Measurements from ENCODE around the gene TBL3.

Gene TBL3

GRCh38 chr16:1980770-1981087 lies 8.9 kb downstream of the TBL3 start:
- no peak for DNase-seq (ENCODE audit: low read depth, low spot score)
- H3K27ac ChIP-seq, result no peak overlapping the region

- H3K27ac ChIP-seq, result no peak within 1 kb of the TSS
- no peak for DNase-seq (ENCODE audit: low read depth, low spot score)
Observed at GRCh38 chr16:1981398-1981836, 9.6 kb downstream of the TBL3 start, which contains the start of gene NOXO1. Gene NOXO1, minus strand, starts transcription at chr16:1981469. Its CDS starts 290 bp downstream, at chr16:1981179.

- H3K27ac ChIP-seq, result no peak overlapping the region
- no peak for DNase-seq (ENCODE audit: low read depth, low spot score)
Observed at GRCh38 chr16:1982013-1982433, 10.2 kb downstream of the TBL3 start.

GRCh38 chr16:1982991-1983543 lies 11.2 kb downstream of the TBL3 start:
- peak overlapping the region; percentile 31 for H3K27ac ChIP-seq
- no peak for DNase-seq (ENCODE audit: low read depth, low spot score)

- H3K27ac ChIP-seq, result peak within 1 kb of the TSS; percentile 31
- peak; percentile 12 for DNase-seq (ENCODE audit: low read depth, low spot score)
Observed at GRCh38 chr16:1983544-1984346, 11.9 kb downstream of the TBL3 start, which contains the start of gene GFER. Gene GFER, plus strand, starts transcription at chr16:1984193. Its CDS starts 26 bp downstream, at chr16:1984219.

GRCh38 chr16:1984347-1985225 lies 12.7 kb downstream of the TBL3 start:
- DNase-seq (ENCODE audit: low read depth, low spot score), result no peak
- peak overlapping the region; percentile 31 for H3K27ac ChIP-seq

- no peak for DNase-seq (ENCODE audit: low read depth, low spot score)
- no peak overlapping the region for H3K27ac ChIP-seq
Observed at GRCh38 chr16:1985466-1986150, 13.8 kb downstream of the TBL3 start.

GRCh38 chr16:1987198-1987597 lies 15.3 kb downstream of the TBL3 start:
- no peak for DNase-seq (ENCODE audit: low read depth, low spot score)
- H3K27ac ChIP-seq, result no peak overlapping the region

GRCh38 chr16:1989209-1990100 lies 17.6 kb downstream of the TBL3 start, which contains the start of gene SYNGR3:
Gene SYNGR3, plus strand, starts transcription at chr16:1989970. Its CDS starts 133 bp downstream, at chr16:1990103.
- DNase-seq (ENCODE audit: low read depth, low spot score), result no peak
- H3K27ac ChIP-seq, result no peak within 1 kb of the TSS

GRCh38 chr16:1990101-1990350 lies 18.2 kb downstream of the TBL3 start:
- no peak overlapping the region for H3K27ac ChIP-seq
- no peak for DNase-seq (ENCODE audit: low read depth, low spot score)

GRCh38 chr16:1990351-1991134 lies 18.7 kb downstream of the TBL3 start:
- no peak for DNase-seq (ENCODE audit: low read depth, low spot score)
- H3K27ac ChIP-seq, result no peak overlapping the region

- DNase-seq (ENCODE audit: low read depth, low spot score), result no peak
- H3K27ac ChIP-seq, result no peak overlapping the region
Observed at GRCh38 chr16:1991135-1991551, 19.3 kb downstream of the TBL3 start.

- no peak for DNase-seq (ENCODE audit: low read depth, low spot score)
- no peak overlapping the region for H3K27ac ChIP-seq
Observed at GRCh38 chr16:1991588-1991947, 19.7 kb downstream of the TBL3 start.

GRCh38 chr16:1991948-1992703 lies 20.3 kb downstream of the TBL3 start:
- DNase-seq (ENCODE audit: low read depth, low spot score), result peak; percentile 27
- no peak overlapping the region for H3K27ac ChIP-seq

- H3K27ac ChIP-seq, result peak overlapping the region; percentile 85
- DNase-seq (ENCODE audit: low read depth, low spot score), result no peak
Observed at GRCh38 chr16:1992704-1993317, 21.0 kb downstream of the TBL3 start.

- H3K27ac ChIP-seq, result peak overlapping the region; percentile 85
- peak; percentile 43 for DNase-seq (ENCODE audit: low read depth, low spot score)
Observed at GRCh38 chr16:1993731-1994131, 21.9 kb downstream of the TBL3 start.

- no peak for DNase-seq (ENCODE audit: low read depth, low spot score)
- no peak overlapping the region for H3K27ac ChIP-seq
Observed at GRCh38 chr16:1997494-1998359, 25.9 kb downstream of the TBL3 start.
